Right lobe of liver (tissue), 6 donors: ENCODE measurements around the gene MRC1. TPM values are rescaled to one million over a fixed set of nuclear protein-coding genes. Genes with fewer than 3 reads are reported as not detected.

Source experiments
- ATAC-seq, 4 donors: fragments of 200-7000 bp; cut with Tn5 transposase; one replicate each; pipeline ENCODE4 v1.9.1; 2020; ENCODE audit warnings: mild to moderate bottlenecking in 4 of 4, moderate library complexity in 4 of 4
- DNase-seq, 3 donors: peaks; one replicate each; pipeline ENCODE4 v3.0.0-alpha.2; 2020
- H3K27ac ChIP-seq, 3 donors: fragments of 200-600 bp; one replicate each; pipeline ENCODE4 v1.8.0; 2022
- H3K27me3 ChIP-seq, 2 donors: fragments of 200-600 bp; one replicate each; pipeline ENCODE4 v1.8.0; 2022
- H3K36me3 ChIP-seq, 4 donors: fragments of 200-600 bp; sonication (generic) in 1 of 4; one replicate each; pipeline versions ENCODE4 v1.5.1 to v1.8.0; 2017 to 2022; ENCODE audit warnings: control low read depth in 1 of 4
- H3K4me1 ChIP-seq, 4 donors: fragments of 200-600 bp; sonication (generic) in 1 of 4; one replicate each; pipeline versions ENCODE4 v1.5.1 to v1.8.0; 2017 to 2022; ENCODE audit warnings: control low read depth in 1 of 4
- H3K4me3 ChIP-seq, 3 donors: fragments of 200-600 bp; one replicate each; pipeline ENCODE4 v1.8.0; 2022
- H3K9me3 ChIP-seq, 4 donors: fragments of 200-600 bp; sonication (generic) in 1 of 4; one replicate each; pipeline versions ENCODE4 v1.5.1 to v1.8.0; 2017 to 2022; ENCODE audit warnings: control low read depth in 1 of 4
- POLR2A ChIP-seq: fragments of 450-650 bp; IDR thresholded peaks from one replicate; pipeline ENCODE4 v1.6.1; 2017; ENCODE audit warnings: antibody characterized with exemption, mild to moderate bottlenecking
- WGBS: methylation state at CpG from one replicate; pipeline ENCODE4 v1.1.6; 2018; ENCODE audit warnings: low coverage, low lambda C conversion rate; ENCODE audit not compliant: insufficient coverage; ENCODE audit errors: missing lambda C conversion rate; 5-methylcytosine and 5-hydroxymethylcytosine counted together
- intact Hi-C, 2 donors: fragments of 100-400 bp; cut with DNase I; formaldehyde crosslinking; loops; one replicate each; pipeline versions ENCODE4 v1.11.2 to v1.14.1; 2022
- total RNA-seq, 6 experiments: library from RNA; depleted of rRNA in 2 of 6; stranded (reverse); fragments of >200 nt in 2 of 6; fragmentation: NEBNext Ultra II Directional in 3 of 6; extraction: Animal tissue kit (Norgen Biotek cat#: 25700) in 3 of 6; gene quantifications; one replicate each; pipeline versions ENCODE4 v1.1.0 to v1.2.4, GENCODE V29; 2016 to 2023
- TF ChIP-seq, protein P1 (sequence below), 4 donors: fragments of 200-600 bp in 3 of 4; fragments of 450-650 bp in 1 of 4; IDR thresholded peaks; one replicate each; pipeline versions ENCODE4 v1.5.1 to v1.8.0; 2016 to 2022; ENCODE audit warnings: antibody characterized with exemption in 4 of 4, mild to moderate bottlenecking in 2 of 4
- donor health status: DM: no; HTN: yes; CAD: no.
- donor health status: DM: no; HTN: no; CAD: no.
- donor health status: DM: no; HTN: no; CAD: no.
- donor health status: DM: no; HTN: yes; CAD: no.
- donor health status: DM: no; HTN: yes; CAD: no.

Gene MRC1
- total RNA-seq, 6 experiments from 2014 or later, result 9.8 to 44.8 (median 34.0) TPM

DNA sequence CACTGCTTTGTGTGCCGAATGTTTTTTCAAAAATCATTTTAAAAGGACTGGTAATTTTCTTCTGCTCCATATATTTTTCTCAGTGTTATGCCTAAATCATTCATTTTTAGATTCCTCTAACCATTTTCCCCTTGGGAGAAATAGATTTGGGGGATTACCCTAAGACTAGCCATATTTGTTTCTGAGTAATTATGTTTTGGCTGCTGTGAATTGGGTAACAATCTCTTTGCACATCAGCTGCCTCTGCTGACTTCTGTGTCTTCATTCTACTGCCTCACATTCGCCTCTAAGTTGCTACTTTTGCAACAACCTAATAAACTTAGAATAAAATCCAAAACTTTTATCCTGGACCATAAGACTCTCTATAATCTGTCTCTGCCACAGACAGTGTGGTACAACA is 18.5 kb upstream of the MRC1 start:
- Histone ChIP-seq H3K9me3 (no peaks in the 10 kb centered on the region), H3K36me3 (no peaks in the 10 kb centered on the region), H3K27ac (no peak overlapping the region), H3K4me3 (no peak overlapping the region), H3K27me3 (peaks cover 0 to 15% of the 10 kb centered on the region in 2 donors), H3K4me1 (peaks cover 0 to 7% (median 0%) of the 10 kb centered on the region in 4 donors)
- no peak for DNase-seq
- TF ChIP-seq, protein P1, sequence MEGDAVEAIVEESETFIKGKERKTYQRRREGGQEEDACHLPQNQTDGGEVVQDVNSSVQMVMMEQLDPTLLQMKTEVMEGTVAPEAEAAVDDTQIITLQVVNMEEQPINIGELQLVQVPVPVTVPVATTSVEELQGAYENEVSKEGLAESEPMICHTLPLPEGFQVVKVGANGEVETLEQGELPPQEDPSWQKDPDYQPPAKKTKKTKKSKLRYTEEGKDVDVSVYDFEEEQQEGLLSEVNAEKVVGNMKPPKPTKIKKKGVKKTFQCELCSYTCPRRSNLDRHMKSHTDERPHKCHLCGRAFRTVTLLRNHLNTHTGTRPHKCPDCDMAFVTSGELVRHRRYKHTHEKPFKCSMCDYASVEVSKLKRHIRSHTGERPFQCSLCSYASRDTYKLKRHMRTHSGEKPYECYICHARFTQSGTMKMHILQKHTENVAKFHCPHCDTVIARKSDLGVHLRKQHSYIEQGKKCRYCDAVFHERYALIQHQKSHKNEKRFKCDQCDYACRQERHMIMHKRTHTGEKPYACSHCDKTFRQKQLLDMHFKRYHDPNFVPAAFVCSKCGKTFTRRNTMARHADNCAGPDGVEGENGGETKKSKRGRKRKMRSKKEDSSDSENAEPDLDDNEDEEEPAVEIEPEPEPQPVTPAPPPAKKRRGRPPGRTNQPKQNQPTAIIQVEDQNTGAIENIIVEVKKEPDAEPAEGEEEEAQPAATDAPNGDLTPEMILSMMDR (IDR thresholded peaks at IDR 0.05), result no peak
- TF ChIP-seq POLR2A, result no peak
- 72% methylated on average over 2 of the region's 2 CpGs for WGBS
- intact Hi-C loops, result no loop called here
- no peak for ATAC-seq

DNA sequence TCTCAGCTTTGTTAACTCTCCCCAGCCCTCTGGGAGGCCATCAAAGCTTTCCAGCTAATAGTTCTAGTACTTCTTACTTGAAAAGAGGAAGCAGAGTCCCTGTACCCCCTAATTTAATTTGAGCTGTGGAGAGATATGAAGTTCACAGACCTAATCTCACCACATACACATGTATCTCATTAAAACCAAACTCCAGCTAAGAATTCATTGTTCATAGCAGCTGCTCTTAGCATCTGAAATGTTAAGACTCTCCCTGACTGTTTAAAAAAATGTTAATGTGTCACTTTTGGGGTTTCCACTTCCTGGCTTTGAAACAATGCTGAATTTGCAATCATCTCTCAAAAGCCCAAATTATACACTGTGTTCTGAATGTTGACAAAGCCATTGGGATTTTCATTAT is 16.2 kb upstream of the MRC1 start:
- no peak overlapping the region for H3K27ac ChIP-seq
- no peak for TF ChIP-seq POLR2A
- TF ChIP-seq, protein P1 (IDR thresholded peaks at IDR 0.05), result no peak
- intact Hi-C loops, result no loop called here
- ATAC-seq (peak in 1 of 4 donors; percentile 10), DNase-seq (no peak)
- H3K4me3 ChIP-seq, result no peak overlapping the region
- H3K36me3 ChIP-seq, result no peaks in the 10 kb centered on the region
- H3K4me1 ChIP-seq, result peaks cover 0 to 7% (median 0%) of the 10 kb centered on the region in 4 donors
- H3K9me3 ChIP-seq, result no peaks in the 10 kb centered on the region
- H3K27me3 ChIP-seq, result peaks cover 0 to 15% of the 10 kb centered on the region in 2 donors

DNA sequence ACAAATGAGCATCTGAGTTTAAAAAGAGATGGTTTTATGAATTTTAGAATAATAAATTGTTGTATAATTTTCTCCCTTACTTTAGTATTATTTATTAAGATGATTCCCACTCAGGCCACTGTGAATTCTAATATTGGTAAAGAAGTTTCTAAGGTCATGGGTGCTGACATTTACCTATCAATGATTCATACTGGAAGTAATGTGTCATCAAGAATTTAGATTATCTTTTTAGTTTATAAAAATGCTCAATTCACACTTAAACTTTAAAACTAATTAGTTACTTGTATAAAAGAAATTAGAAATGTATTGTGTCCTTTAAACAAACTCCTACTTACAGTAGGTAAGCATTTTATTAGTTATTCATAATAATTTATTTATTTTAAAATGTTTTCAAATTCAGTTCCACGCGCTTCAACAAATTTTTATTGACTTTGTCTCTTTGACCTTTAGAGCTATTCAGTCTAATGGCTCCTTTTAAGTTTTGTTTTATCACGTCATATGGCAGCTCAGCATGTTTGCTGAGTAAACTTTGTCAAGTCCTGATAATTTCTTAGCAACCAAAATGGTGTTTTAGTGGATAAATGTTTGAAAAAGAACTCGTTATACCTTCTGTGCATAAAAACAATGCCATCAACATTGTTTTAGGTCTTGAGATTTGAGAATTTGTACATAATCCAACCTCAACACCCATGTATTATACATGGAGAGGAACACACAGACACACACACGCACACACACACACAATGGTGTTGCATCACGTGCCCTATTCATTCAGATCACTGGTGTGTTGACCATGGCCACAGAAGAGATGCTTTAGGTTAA is 15.1 kb upstream of the MRC1 start:
- no peak overlapping the region for H3K27ac ChIP-seq
- 24% methylated on average over 6 of the region's 6 CpGs for WGBS
- intact Hi-C loops, result no loop called here

DNA sequence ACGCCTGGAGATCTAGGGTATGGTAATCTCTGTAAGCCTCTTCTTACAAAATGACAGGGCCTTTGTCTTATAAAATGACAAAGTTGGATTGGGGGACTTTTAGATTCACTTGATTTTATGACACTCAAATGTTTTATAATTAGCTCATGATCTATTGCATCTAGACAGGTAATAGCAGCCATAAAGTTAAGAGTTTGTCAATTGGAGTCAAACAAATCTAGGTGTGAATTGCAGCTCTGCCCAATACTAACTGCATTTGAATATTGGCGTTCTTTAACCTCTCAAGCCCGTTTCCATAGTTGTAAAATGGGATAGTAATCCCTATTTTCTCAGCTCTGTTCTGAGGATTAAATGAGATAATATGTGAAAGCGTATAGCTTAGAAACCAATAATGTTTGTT is 14.1 kb upstream of the MRC1 start:
- no peak overlapping the region for H3K27ac ChIP-seq
- DNase-seq (no peak), ATAC-seq (no peak)
- H3K4me3 ChIP-seq, result no peak overlapping the region
- intact Hi-C loops, result no loop called here
- H3K4me1 ChIP-seq, result peaks cover 0 to 7% (median 0%) of the 10 kb centered on the region in 4 donors
- 95% methylated on average over 3 of the region's 4 CpGs for WGBS
- H3K27me3 ChIP-seq, result peaks cover 0 to 5% of the 10 kb centered on the region in 2 donors
- H3K9me3 ChIP-seq, result no peaks in the 10 kb centered on the region
- TF ChIP-seq POLR2A, result no peak
- TF ChIP-seq, protein P1 (IDR thresholded peaks at IDR 0.05), result no peak
- H3K36me3 ChIP-seq, result no peaks in the 10 kb centered on the region

More for the DNA sequence above, 15.1 kb upstream of the MRC1 start:
- Histone ChIP-seq H3K36me3 (no peaks in the 10 kb centered on the region), H3K9me3 (no peaks in the 10 kb centered on the region), H3K4me1 (peaks cover 0 to 7% (median 0%) of the 10 kb centered on the region in 4 donors), H3K4me3 (no peak overlapping the region), H3K27me3 (peaks cover 0 to 15% of the 10 kb centered on the region in 2 donors)
- ATAC-seq, result peak in 3 of 4 donors; percentile 52 to 86 (median 70)
- no peak for TF ChIP-seq POLR2A
- TF ChIP-seq, protein P1 (IDR thresholded peaks at IDR 0.05), result no peak
- no peak for DNase-seq
